Measurements from ENCODE around the gene PITRM1.

PITRM1 gene

DNA sequence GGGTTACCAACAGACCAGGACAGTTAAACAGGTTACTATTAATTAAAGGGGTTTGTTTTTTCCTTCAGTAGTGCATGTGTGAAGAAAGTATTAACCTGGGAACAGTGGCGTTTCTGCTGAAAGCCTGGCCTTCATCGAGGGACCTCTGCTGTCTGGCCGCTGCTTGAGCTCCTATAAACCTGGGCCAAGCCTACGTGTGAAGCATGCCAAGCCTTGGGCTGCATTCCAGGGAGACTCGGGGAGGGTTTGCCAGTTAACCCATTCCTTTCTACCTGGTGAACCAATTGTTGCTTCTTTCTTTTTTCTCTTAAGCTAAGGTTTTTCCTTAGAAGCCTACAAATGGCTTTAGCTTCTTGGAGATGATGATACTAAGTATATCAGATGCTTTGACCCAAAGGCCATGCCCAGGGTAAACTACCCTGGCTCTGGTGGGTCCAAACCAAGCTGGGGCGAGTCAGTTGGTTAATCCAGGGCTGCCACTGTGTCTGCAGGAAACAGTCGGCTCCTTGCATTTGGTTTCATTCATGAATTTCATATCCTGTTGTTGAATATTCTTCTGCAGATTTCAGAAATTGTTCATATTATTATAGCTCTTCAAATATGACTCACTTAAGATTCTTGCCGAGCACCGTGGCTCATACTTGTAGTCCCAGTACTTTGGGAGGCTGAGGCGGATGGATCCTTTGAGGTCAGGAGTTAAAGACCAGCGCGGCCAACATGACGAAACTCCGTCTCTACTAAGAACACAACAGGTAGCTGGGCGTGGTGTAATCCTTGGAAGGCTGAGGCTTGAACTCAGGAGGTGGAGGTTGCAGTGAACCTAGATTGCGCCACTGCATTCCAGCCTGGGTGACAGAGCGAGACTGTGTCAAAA is 81.4 kb downstream of the PITRM1 start:
- peak; percentile 93 for DNase-seq (ENCODE audit: low read depth)
- TF ChIP-seq CTCF (IDR thresholded peaks at IDR 0.05; ENCODE audit: insufficient read depth, low read depth, low read length, missing control alignments) = no peak
- H3K4me3 ChIP-seq (ENCODE audit: low read length) = no peak overlapping the region

- no peak for TF ChIP-seq CTCF (IDR thresholded peaks at IDR 0.05; ENCODE audit: insufficient read depth, low read depth, low read length, missing control alignments)
- DNase-seq (ENCODE audit: low read depth) = no peak
- no peak overlapping the region for H3K4me3 ChIP-seq (ENCODE audit: low read length)
Observed at GRCh38 chr10:3090388-3090787, 82.2 kb downstream of the PITRM1 start.
